Medulla oblongata (tissue), 1 donor: ENCODE data around the gene TACC2.
"Not testable (repeated sequence)": the region's sequence is repeated elsewhere in the genome, so short reads cannot be mapped to it uniquely, and the experiment has no call there.

Experiments used
- DNase-seq: peaks from one replicate; pipeline ENCODE4 v3.0.0-alpha.2; 2015; ENCODE audit errors: extremely low spot score

The TACC2 gene

GRCh38 chr10:121988361-121989324 is at the start of gene TACC2:
Gene TACC2 (plus strand): TSS chr10:121989163. CDS start chr10:122021982, 32,819 bp downstream.
- no peak for DNase-seq

- no peak for DNase-seq
These were observed 47.4 kb upstream of the TACC2 start for GRCh38 chr10:121941532-121941931.

- DNase-seq: no peak
These were observed 46.1 kb upstream of the TACC2 start for GRCh38 chr10:121942749-121943416.

GRCh38 chr10:121947343-121948330 is 41.3 kb upstream of the TACC2 start:
- no peak for DNase-seq

- no peak for DNase-seq
These were observed 39.9 kb upstream of the TACC2 start for GRCh38 chr10:121949049-121949448.

GRCh38 chr10:121949451-121949850 is 39.5 kb upstream of the TACC2 start:
- no peak for DNase-seq

GRCh38 chr10:121952226-121952625 is 36.7 kb upstream of the TACC2 start:
- no peak for DNase-seq

GRCh38 chr10:121956111-121957061 is 32.6 kb upstream of the TACC2 start:
- DNase-seq: no peak

GRCh38 chr10:121959671-121960070 is 29.3 kb upstream of the TACC2 start:
- no peak for DNase-seq

GRCh38 chr10:121961456-121961855 is 27.5 kb upstream of the TACC2 start:
- no peak for DNase-seq

- no peak for DNase-seq
These were observed 23.0 kb upstream of the TACC2 start for GRCh38 chr10:121965996-121966395.

- DNase-seq: not testable (repeated sequence)
These were observed 19.9 kb upstream of the TACC2 start for GRCh38 chr10:121969086-121969485.

GRCh38 chr10:121974019-121974534 is 14.9 kb upstream of the TACC2 start:
- DNase-seq: no peak

- peak; percentile 73 for DNase-seq
These were observed 14.2 kb upstream of the TACC2 start, which contains the start of gene NSMCE4A for GRCh38 chr10:121974535-121975294. Gene NSMCE4A (minus strand): TSS chr10:121975217. CDS start chr10:121975165, 52 bp downstream.

GRCh38 chr10:121975295-121976086 is 13.5 kb upstream of the TACC2 start:
- DNase-seq: no peak

- no peak for DNase-seq
These were observed 12.4 kb upstream of the TACC2 start for GRCh38 chr10:121976607-121977006.

- no peak for DNase-seq
These were observed 10.5 kb upstream of the TACC2 start for GRCh38 chr10:121978511-121978910.

- DNase-seq: no peak
These were observed 7.6 kb upstream of the TACC2 start for GRCh38 chr10:121981346-121981745.
